ENCODE data around the gene MAPK1.
A peak's percentile ranks its signal among the peaks of the same experiment; 100 is the strongest.
"Not testable (repeated sequence)": the region's sequence is repeated elsewhere in the genome, so short reads cannot be mapped to it uniquely, and the experiment has no call there.

Gene MAPK1

GRCh38 chr22:21866833-21867527 lies 465 bp downstream of the MAPK1 start:
- DNase-seq (ENCODE audit: insufficient read length, low spot score) = peak; percentile 12
- no peak for FAIRE-seq
- no peak for TF ChIP-seq POLR2A (IDR thresholded peaks at IDR 0.05; ENCODE audit: low read depth, low read length)

GRCh38 chr22:21865041-21865440 lies 2.4 kb downstream of the MAPK1 start:
- DNase-seq (ENCODE audit: insufficient read length, low spot score) (no peak), FAIRE-seq (peak; percentile 87)
- TF ChIP-seq POLR2A (IDR thresholded peaks at IDR 0.05; ENCODE audit: low read depth, low read length) = no peak

GRCh38 chr22:21862386-21863245 lies 4.8 kb downstream of the MAPK1 start:
- no peak for FAIRE-seq
- TF ChIP-seq POLR2A (IDR thresholded peaks at IDR 0.05; ENCODE audit: low read depth, low read length) = no peak
- no peak for DNase-seq (ENCODE audit: insufficient read length, low spot score)

GRCh38 chr22:21861851-21862250 lies 5.6 kb downstream of the MAPK1 start:
- no peak for FAIRE-seq
- TF ChIP-seq POLR2A (IDR thresholded peaks at IDR 0.05; ENCODE audit: low read depth, low read length) = no peak
- DNase-seq (ENCODE audit: insufficient read length, low spot score) = no peak

GRCh38 chr22:21861264-21861848 lies 6.1 kb downstream of the MAPK1 start:
- FAIRE-seq (no peak), DNase-seq (ENCODE audit: insufficient read length, low spot score) (no peak)
- no peak for TF ChIP-seq POLR2A (IDR thresholded peaks at IDR 0.05; ENCODE audit: low read depth, low read length)

GRCh38 chr22:21860491-21861039 lies 6.9 kb downstream of the MAPK1 start:
- FAIRE-seq (no peak), DNase-seq (ENCODE audit: insufficient read length, low spot score) (no peak)
- no peak for TF ChIP-seq POLR2A (IDR thresholded peaks at IDR 0.05; ENCODE audit: low read depth, low read length)

- DNase-seq (ENCODE audit: insufficient read length, low spot score) (no peak), FAIRE-seq (no peak)
- TF ChIP-seq POLR2A (IDR thresholded peaks at IDR 0.05; ENCODE audit: low read depth, low read length) = no peak
Measured at GRCh38 chr22:21858025-21858764, 9.2 kb downstream of the MAPK1 start.

- no peak for TF ChIP-seq POLR2A (IDR thresholded peaks at IDR 0.05; ENCODE audit: low read depth, low read length)
- FAIRE-seq (no peak), DNase-seq (ENCODE audit: insufficient read length, low spot score) (no peak)
Measured at GRCh38 chr22:21857481-21857914, 9.9 kb downstream of the MAPK1 start.

- no peak for TF ChIP-seq POLR2A (IDR thresholded peaks at IDR 0.05; ENCODE audit: low read depth, low read length)
- no peak for FAIRE-seq
- no peak for DNase-seq (ENCODE audit: insufficient read length, low spot score)
Measured at GRCh38 chr22:21856868-21857267, 10.6 kb downstream of the MAPK1 start.

GRCh38 chr22:21856197-21856596 lies 11.2 kb downstream of the MAPK1 start:
- no peak for TF ChIP-seq POLR2A (IDR thresholded peaks at IDR 0.05; ENCODE audit: low read depth, low read length)
- FAIRE-seq (no peak), DNase-seq (ENCODE audit: insufficient read length, low spot score) (no peak)

- no peak for TF ChIP-seq POLR2A (IDR thresholded peaks at IDR 0.05; ENCODE audit: low read depth, low read length)
- DNase-seq (ENCODE audit: insufficient read length, low spot score) = no peak
- FAIRE-seq = no peak
Measured at GRCh38 chr22:21855676-21856075, 11.8 kb downstream of the MAPK1 start.

- FAIRE-seq = no peak
- DNase-seq (ENCODE audit: insufficient read length, low spot score) = no peak
- no peak for TF ChIP-seq POLR2A (IDR thresholded peaks at IDR 0.05; ENCODE audit: low read depth, low read length)
Measured at GRCh38 chr22:21850660-21851059, 16.8 kb downstream of the MAPK1 start.

- DNase-seq (ENCODE audit: insufficient read length, low spot score) = no peak
- FAIRE-seq = no peak
- no peak for TF ChIP-seq POLR2A (IDR thresholded peaks at IDR 0.05; ENCODE audit: low read depth, low read length)
Measured at GRCh38 chr22:21849489-21849888, 18.0 kb downstream of the MAPK1 start.

GRCh38 chr22:21848057-21848456 lies 19.4 kb downstream of the MAPK1 start:
- not testable (repeated sequence) for FAIRE-seq; DNase-seq (ENCODE audit: insufficient read length, low spot score)

Measured in H54 (cell line).